Prostate gland (tissue), 2 donors: ENCODE results near the gene SLC24A3. TPM values are rescaled to one million over a fixed set of nuclear protein-coding genes. Genes with fewer than 3 reads are reported as not detected.

Experiments used
- DNase-seq: peaks from one replicate; pipeline ENCODE4 v3.0.0-alpha.2; 2019; ENCODE audit warnings: low spot score
- H3K27ac ChIP-seq, 2 donors: fragments of 200-600 bp; sonication (generic); 2 replicates each; pipeline ENCODE4 v1.5.1; 2017 to 2019
- H3K27me3 ChIP-seq: fragments of 200-600 bp; sonication (generic); replicated peaks from 2 replicates; pipeline ENCODE4 v1.5.1; 2019; ENCODE audit not compliant: insufficient read depth
- H3K36me3 ChIP-seq, 2 donors: fragments of 200-600 bp; sonication (generic); 1 replicate in 1 of 2; 2 replicates in 1 of 2; pipeline versions ENCODE4 v1.5.1 to v1.8.1; 2017 to 2019
- H3K4me1 ChIP-seq: fragments of 200-600 bp; sonication (generic); replicated peaks from 2 replicates; pipeline ENCODE4 v1.5.1; 2019
- H3K4me3 ChIP-seq, 2 donors: fragments of 200-600 bp; sonication (generic); 2 replicates each; pipeline ENCODE4 v1.5.1; 2017 to 2019
- H3K9me3 ChIP-seq: fragments of 200-600 bp; sonication (generic); 2 replicates; pipeline ENCODE4 v1.5.1; 2017
- POLR2A ChIP-seq: fragments of 450-650 bp; IDR thresholded peaks from one replicate; pipeline ENCODE4 v1.6.1; 2016; ENCODE audit warnings: antibody characterized with exemption, mild to moderate bottlenecking
- POLR2AphosphoS5 ChIP-seq: sonication (generic); formaldehyde crosslinking; IDR thresholded peaks from one replicate; pipeline ENCODE4 v1.6.1; 2017; ENCODE audit warnings: antibody characterized with exemption
- WGBS: methylation state at CpG from one replicate; pipeline ENCODE4 v1.1.5; 2018; 5-methylcytosine and 5-hydroxymethylcytosine counted together
- intact Hi-C: fragments of 100-400 bp; cut with DNase I; formaldehyde crosslinking; loops from one replicate; pipeline ENCODE4 v1.14.2; 2022
- total RNA-seq, 2 donors: library from RNA; depleted of rRNA; stranded (reverse); fragments of >200 nt; gene quantifications; one replicate each; pipeline ENCODE4 v1.1.0, GENCODE V29; 2016
- TF ChIP-seq, protein P1 (sequence below), 4 experiments: fragments of 200-600 bp in 2 of 4; fragments of 450-650 bp in 2 of 4; sonication (generic) in 2 of 4; IDR thresholded peaks; 1 replicate in 3 of 4; 2 replicates in 1 of 4; pipeline ENCODE4 v1.5.1; 2016 to 2019; ENCODE audit warnings: antibody characterized with exemption in 4 of 4, mild to moderate bottlenecking in 2 of 4, moderate library complexity in 2 of 4

SLC24A3 gene
- total RNA-seq, 2 donors from 2014 or later: 4.6 to 8.0 TPM

DNA sequence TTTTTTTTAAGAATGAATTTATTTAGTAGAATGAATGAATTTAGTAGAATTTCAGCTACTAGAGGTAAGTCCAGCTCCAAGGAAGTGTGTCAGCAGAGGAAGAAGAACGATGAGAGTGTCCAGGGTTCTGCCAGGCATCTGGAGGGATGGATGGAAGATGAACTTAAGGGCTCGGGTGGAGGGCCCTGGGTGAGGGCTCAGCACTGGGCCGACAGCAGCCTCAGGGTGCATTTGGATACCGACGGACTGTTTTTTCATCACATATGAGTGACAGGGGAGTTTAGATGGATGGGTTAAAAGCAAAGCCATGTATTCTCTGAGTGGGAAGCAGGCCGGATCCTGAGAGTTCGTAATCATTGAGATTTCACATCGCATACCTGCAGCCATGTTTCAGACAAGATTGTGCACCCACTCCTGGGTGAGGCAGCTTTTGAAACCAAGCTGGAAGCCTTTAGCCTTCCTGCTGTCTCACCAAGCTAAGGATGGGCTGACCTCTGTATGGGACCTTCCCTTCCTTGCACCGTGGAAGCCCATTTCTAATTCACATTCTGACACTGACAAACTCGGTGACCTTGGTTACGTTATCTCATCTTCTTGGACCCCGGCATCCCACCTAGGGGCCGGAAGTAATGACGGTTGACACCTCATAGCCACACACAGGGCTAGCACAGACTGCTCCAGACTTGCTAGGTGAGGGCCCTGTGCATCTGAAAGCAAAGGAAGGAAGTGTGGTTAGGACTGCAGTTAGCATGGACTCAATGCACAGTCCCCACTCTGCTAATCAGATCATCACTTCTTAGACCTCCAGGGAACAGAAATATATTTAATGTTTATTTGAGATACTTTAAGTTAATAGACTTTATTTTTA is 228.5 kb downstream of the SLC24A3 start:
- intact Hi-C loops: no loop called here
- 87% methylated on average over 14 of the region's 14 CpGs for WGBS
- Histone ChIP-seq H3K9me3 (no peaks in the 10 kb centered on the region), H3K4me1 (no peaks in the 10 kb centered on the region), H3K4me3 (no peak overlapping the region), H3K36me3 (no peaks in the 10 kb centered on the region), H3K27me3 (no peaks in the 10 kb centered on the region), H3K27ac (no peak overlapping the region)
- TF ChIP-seq POLR2AphosphoS5: no peak
- TF ChIP-seq, protein P1, sequence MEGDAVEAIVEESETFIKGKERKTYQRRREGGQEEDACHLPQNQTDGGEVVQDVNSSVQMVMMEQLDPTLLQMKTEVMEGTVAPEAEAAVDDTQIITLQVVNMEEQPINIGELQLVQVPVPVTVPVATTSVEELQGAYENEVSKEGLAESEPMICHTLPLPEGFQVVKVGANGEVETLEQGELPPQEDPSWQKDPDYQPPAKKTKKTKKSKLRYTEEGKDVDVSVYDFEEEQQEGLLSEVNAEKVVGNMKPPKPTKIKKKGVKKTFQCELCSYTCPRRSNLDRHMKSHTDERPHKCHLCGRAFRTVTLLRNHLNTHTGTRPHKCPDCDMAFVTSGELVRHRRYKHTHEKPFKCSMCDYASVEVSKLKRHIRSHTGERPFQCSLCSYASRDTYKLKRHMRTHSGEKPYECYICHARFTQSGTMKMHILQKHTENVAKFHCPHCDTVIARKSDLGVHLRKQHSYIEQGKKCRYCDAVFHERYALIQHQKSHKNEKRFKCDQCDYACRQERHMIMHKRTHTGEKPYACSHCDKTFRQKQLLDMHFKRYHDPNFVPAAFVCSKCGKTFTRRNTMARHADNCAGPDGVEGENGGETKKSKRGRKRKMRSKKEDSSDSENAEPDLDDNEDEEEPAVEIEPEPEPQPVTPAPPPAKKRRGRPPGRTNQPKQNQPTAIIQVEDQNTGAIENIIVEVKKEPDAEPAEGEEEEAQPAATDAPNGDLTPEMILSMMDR (IDR thresholded peaks at IDR 0.05): no peak
- no peak for TF ChIP-seq POLR2A
- no peak for DNase-seq

DNA sequence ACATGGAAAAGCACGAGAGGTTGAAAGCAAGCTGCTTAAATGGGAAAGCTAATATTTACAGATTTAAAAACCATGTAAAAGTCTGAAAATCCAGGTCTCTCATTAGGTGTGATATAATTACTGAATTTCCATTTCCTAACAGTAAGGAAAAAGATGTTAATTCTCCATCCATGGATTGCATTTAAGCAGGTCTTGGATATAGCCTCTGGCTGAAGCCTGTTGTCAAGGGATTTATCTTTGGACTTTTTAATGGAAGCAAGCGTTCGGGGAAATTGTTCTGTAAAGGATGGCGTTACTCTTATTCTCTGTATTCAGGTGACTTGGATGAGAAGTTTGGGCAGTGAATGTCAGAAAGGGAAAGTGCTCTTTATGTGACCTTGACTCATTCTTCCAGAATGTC is 233.8 kb downstream of the SLC24A3 start:
- TF ChIP-seq POLR2A: no peak
- no peak for TF ChIP-seq POLR2AphosphoS5
- TF ChIP-seq, protein P1 (IDR thresholded peaks at IDR 0.05): no peak
- 90% methylated on average over 4 of the region's 4 CpGs for WGBS
- no peak for DNase-seq
- H3K9me3 ChIP-seq: no peaks in the 10 kb centered on the region
- no peaks in the 10 kb centered on the region for H3K27me3 ChIP-seq
- H3K36me3 ChIP-seq: no peaks in the 10 kb centered on the region
- no peaks in the 10 kb centered on the region for H3K4me1 ChIP-seq
- no peak overlapping the region for H3K4me3 ChIP-seq
- H3K27ac ChIP-seq: no peak overlapping the region
- intact Hi-C loops: no loop called here

DNA sequence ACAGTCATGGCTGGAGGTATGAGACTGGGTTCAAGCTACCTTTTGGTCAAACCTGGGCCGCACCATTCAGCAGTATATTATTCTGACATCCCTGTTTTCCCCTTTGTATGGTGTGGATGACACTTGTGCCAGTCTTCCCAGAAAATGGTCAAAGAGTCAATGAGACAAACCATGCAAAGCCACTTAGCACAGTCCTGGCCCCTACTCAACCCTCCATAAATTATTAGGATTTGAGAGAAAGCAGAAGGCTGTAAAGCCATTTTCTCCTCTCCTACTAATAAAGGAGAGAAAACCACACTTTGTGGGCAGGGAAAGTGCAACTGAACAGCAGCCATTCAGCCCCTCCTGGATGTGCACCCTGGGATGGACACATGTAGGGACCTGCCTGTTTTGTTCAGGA is 236.2 kb downstream of the SLC24A3 start:
- no peak overlapping the region for H3K27ac ChIP-seq
- 100% methylated on average over 1 of the region's 1 CpG for whole genome bisulfite sequencing
- intact Hi-C loops: no loop called here

DNA sequence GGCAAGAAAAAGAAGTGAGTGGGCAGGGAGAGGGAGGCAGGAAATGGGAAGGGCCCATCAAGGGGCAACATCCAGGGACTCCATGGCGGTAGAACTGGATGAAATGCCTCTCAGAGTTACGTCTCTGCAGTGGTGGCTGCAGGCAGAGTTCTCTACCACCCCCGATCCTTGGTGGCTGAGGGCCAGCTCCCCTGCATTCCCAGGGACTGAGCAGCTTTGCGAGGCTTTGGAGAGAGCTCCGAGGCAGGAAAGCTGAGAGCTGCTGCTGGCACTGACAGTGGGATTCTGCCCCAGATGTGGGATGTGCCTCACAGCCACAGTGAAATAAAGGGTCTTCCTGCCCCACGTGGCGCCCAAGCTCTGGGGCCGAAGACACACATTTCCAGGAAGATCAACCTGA is 236.6 kb downstream of the SLC24A3 start:
- Histone ChIP-seq H3K4me3 (no peak overlapping the region), H3K9me3 (no peaks in the 10 kb centered on the region), H3K4me1 (no peaks in the 10 kb centered on the region), H3K27ac (no peak overlapping the region), H3K27me3 (no peaks in the 10 kb centered on the region), H3K36me3 (no peaks in the 10 kb centered on the region)
- 40% methylated on average over 8 of the region's 8 CpGs for WGBS
- no peak for DNase-seq
- intact Hi-C loops: no loop called here
- TF ChIP-seq POLR2A (no peak), POLR2AphosphoS5 (no peak)
- TF ChIP-seq, protein P1 (IDR thresholded peaks at IDR 0.05): no peak

More for the DNA sequence above, 236.2 kb downstream of the SLC24A3 start:
- no peaks in the 10 kb centered on the region for H3K4me1 ChIP-seq
- DNase-seq: no peak
- no peaks in the 10 kb centered on the region for H3K36me3 ChIP-seq
- no peak overlapping the region for H3K4me3 ChIP-seq
- TF ChIP-seq POLR2AphosphoS5 (no peak), POLR2A (no peak)
- TF ChIP-seq, protein P1 (IDR thresholded peaks at IDR 0.05): no peak
- H3K9me3 ChIP-seq: no peaks in the 10 kb centered on the region
- H3K27me3 ChIP-seq: no peaks in the 10 kb centered on the region
